NCI-H526 (cell line): ENCODE results near the gene TUFT1.

Experiments used
- DNase-seq, 2 experiments: peaks; one replicate each; lab custom pipeline; 2025; lab: John Stamatoyannopoulos, UW

TUFT1 gene

GRCh38 chr1:151540021-151540981 is at the start of gene TUFT1:
TUFT1 (plus strand) TSS chr1:151540309; CDS start chr1:151540367, 58 bp downstream.
- peak; percentile 98 to 100 for DNase-seq

- no peak for DNase-seq
Observed at GRCh38 chr1:151491641-151492040, 48.5 kb upstream of the TUFT1 start.

- no peak for DNase-seq
Observed at GRCh38 chr1:151492120-151492519, 48.0 kb upstream of the TUFT1 start.

GRCh38 chr1:151493042-151493441 is 47.1 kb upstream of the TUFT1 start:
- no peak for DNase-seq

GRCh38 chr1:151494741-151495281 is 45.3 kb upstream of the TUFT1 start:
- DNase-seq, result peak in 1 of 2 experiments; percentile 23

- DNase-seq, result no peak
Observed at GRCh38 chr1:151495316-151495715, 44.8 kb upstream of the TUFT1 start.

- DNase-seq, result no peak
Observed at GRCh38 chr1:151499365-151499764, 40.7 kb upstream of the TUFT1 start.

GRCh38 chr1:151499930-151500329 is 40.2 kb upstream of the TUFT1 start:
- no peak for DNase-seq

GRCh38 chr1:151501474-151501873 is 38.6 kb upstream of the TUFT1 start:
- DNase-seq, result peak in 1 of 2 experiments; percentile 29

GRCh38 chr1:151502035-151502700 is 37.9 kb upstream of the TUFT1 start:
- DNase-seq, result no peak

GRCh38 chr1:151502859-151503780 is 37.0 kb upstream of the TUFT1 start:
- DNase-seq, result no peak

- DNase-seq, result no peak
Observed at GRCh38 chr1:151504252-151504651, 35.9 kb upstream of the TUFT1 start.

- DNase-seq, result no peak
Observed at GRCh38 chr1:151504759-151505158, 35.4 kb upstream of the TUFT1 start.

- DNase-seq, result no peak
Observed at GRCh38 chr1:151508833-151509232, 31.3 kb upstream of the TUFT1 start.

GRCh38 chr1:151509350-151510019 is 30.6 kb upstream of the TUFT1 start:
- no peak for DNase-seq

- DNase-seq, result peak; percentile 94 to 97
Observed at GRCh38 chr1:151510020-151510405, 30.1 kb upstream of the TUFT1 start.

- no peak for DNase-seq
Observed at GRCh38 chr1:151510614-151510956, 29.5 kb upstream of the TUFT1 start.

- peak; percentile 98 to 100 for DNase-seq
Observed at GRCh38 chr1:151510957-151511635, 29.0 kb upstream of the TUFT1 start, which contains the start of gene CGN. CGN (plus strand) TSS chr1:151511387; CDS start chr1:151518520, 7,133 bp downstream.

GRCh38 chr1:151511636-151512215 is 28.4 kb upstream of the TUFT1 start:
- peak; percentile 71 to 92 for DNase-seq

GRCh38 chr1:151512326-151512725 is 27.8 kb upstream of the TUFT1 start:
- peak; percentile 59 to 73 for DNase-seq
